GM12878 (cell line): ENCODE results near the gene GFM2. TPM values are rescaled to one million over a fixed set of nuclear protein-coding genes. Genes with fewer than 3 reads are reported as not detected.

Source experiments
- ATAC-seq: fragments of 200-7000 bp; cut with Tn5 transposase; 3 replicates; pipeline ENCODE4 v1.9.1; 2020; ENCODE audit warnings: mild to moderate bottlenecking, moderate library complexity
- BruUV-seq: library from RNA; stranded (reverse); fragments of 400-500 nt; replicated peaks from 2 replicates; lab custom pipeline; 2021; lab: Mats Ljungman, UMichigan
- CTCF ChIA-PET: fragments of 300-600 bp; sonication (Branson Sonifier 250); formaldehyde crosslinking; extraction: SDS; loops from one replicate; lab custom pipeline; 2021; ENCODE audit warnings: inconsistent platforms; lab: Yijun Ruan, JAX
- POLR2A ChIA-PET: fragments of 350-600 bp; formaldehyde crosslinking; extraction: SDS; loops from one replicate; lab custom pipeline; 2021; ENCODE audit warnings: inconsistent platforms; lab: Charles Lee
- RAD21 ChIA-PET: fragments of 300-600 bp; sonication (Branson Sonifier 250); formaldehyde crosslinking; loops from one replicate; lab custom pipeline; 2023; ENCODE audit warnings: antibody characterized with exemption; ENCODE audit not compliant: unreplicated experiment; lab: Charles Lee
- SMC1A ChIA-PET: fragments of 300-600 bp; sonication (Branson Sonifier 250); formaldehyde crosslinking; loops from one replicate; lab custom pipeline; 2023; ENCODE audit not compliant: unreplicated experiment, uncharacterized antibody; lab: Charles Lee
- DNase-seq: peaks from one replicate; pipeline ENCODE4 v3.0.0-alpha.2; 2011; ENCODE audit warnings: low read depth, low spot score
- FAIRE-seq: peaks from 3 replicates; lab custom pipeline; 2011; peaks lifted over from hg19 to GRCh38; lab: Jason Lieb, UNC
- H2AFZ ChIP-seq: 2 replicates; pipeline ENCODE4 v1.6.0; 2011; ENCODE audit warnings: low read depth, low read length, control low read depth; ENCODE audit not compliant: control insufficient read depth
- H3K27ac ChIP-seq: 2 replicates; pipeline ENCODE4 v1.5.1; 2011; ENCODE audit warnings: control low read depth; ENCODE audit not compliant: control insufficient read depth, insufficient read depth
- H3K27me3 ChIP-seq, 2 experiments: replicated peaks in 1 of 2; 2 replicates each; pipeline versions ENCODE4 v1.6.0 to v1.6.1; 2011; ENCODE audit warnings: low read length in 1 of 2; ENCODE audit not compliant: control insufficient read depth in 2 of 2, insufficient read depth in 2 of 2
- H3K36me3 ChIP-seq, 2 experiments: 2 replicates each; pipeline ENCODE4 v1.5.1; 2011; ENCODE audit warnings: low read length in 1 of 2; ENCODE audit not compliant: control insufficient read depth in 2 of 2, insufficient read depth in 2 of 2
- H3K4me1 ChIP-seq: 2 replicates; pipeline ENCODE4 v1.6.1; 2011; ENCODE audit warnings: mild to moderate bottlenecking, low read length, moderate library complexity, mixed read lengths; ENCODE audit not compliant: control insufficient read depth, insufficient read depth
- H3K4me2 ChIP-seq: 2 replicates; pipeline ENCODE4 v1.6.0; 2011; ENCODE audit warnings: control low read depth; ENCODE audit not compliant: control insufficient read depth, insufficient read depth
- H3K4me3 ChIP-seq: fragments of 200-600 bp; sonication (generic); 2 replicates; pipeline ENCODE4 v1.5.1; 2016
- H3K79me2 ChIP-seq: 2 replicates; pipeline ENCODE4 v1.6.0; 2011; ENCODE audit warnings: low read length; ENCODE audit not compliant: control insufficient read depth, insufficient read depth
- H3K9ac ChIP-seq: 2 replicates; pipeline ENCODE4 v1.8.0; 2011; ENCODE audit warnings: low read length, control low read depth, mixed read lengths; ENCODE audit not compliant: control insufficient read depth, insufficient read depth
- H3K9me3 ChIP-seq: replicated peaks from 3 replicates; pipeline ENCODE4 v1.5.1; 2011; ENCODE audit warnings: mild to moderate bottlenecking, low read length; ENCODE audit not compliant: control insufficient read depth, insufficient read depth
- H4K20me1 ChIP-seq: 2 replicates; pipeline ENCODE4 v1.6.0; 2011; ENCODE audit not compliant: control insufficient read depth, insufficient read depth
- ASH2L ChIP-seq: fragments of 300-600, 200-600 bp; sonication (generic); IDR thresholded peaks from 2 replicates; pipeline ENCODE4 v1.6.1; 2017; ENCODE audit warnings: low read depth, mild to moderate bottlenecking, borderline replicate concordance
- DPF2 ChIP-seq: fragments of 450-650 bp; IDR thresholded peaks from 2 replicates; pipeline ENCODE4 v1.6.1; 2017; ENCODE audit warnings: mild to moderate bottlenecking
- HDAC2 ChIP-seq: fragments of 200-600 bp; sonication (generic); IDR thresholded peaks from 2 replicates; pipeline ENCODE4 v1.6.1; 2017
- KAT2A ChIP-seq: conservative IDR thresholded peaks from 2 replicates; pipeline ENCODE4 v1.6.1; 2011; ENCODE audit warnings: low read depth, low read length; ENCODE audit not compliant: control insufficient read depth
- MEF2B ChIP-seq: fragments of 450-650 bp; IDR thresholded peaks from 2 replicates; pipeline ENCODE4 v1.6.1; 2018; ENCODE audit warnings: mild to moderate bottlenecking, moderate library complexity; ENCODE audit not compliant: partially characterized antibody, poor library complexity, severe bottlenecking
- MYC ChIP-seq: IDR thresholded peaks from 2 replicates; pipeline ENCODE4 v1.6.1; 2011; ENCODE audit warnings: mild to moderate bottlenecking, low read length, moderate library complexity, inconsistent platforms; ENCODE audit not compliant: insufficient read depth, insufficient replicate concordance, insufficient read length, severe bottlenecking
- NBN ChIP-seq: fragments of 450-650 bp; IDR thresholded peaks from 2 replicates; pipeline ENCODE4 v1.6.1; 2016
- ZNF217 ChIP-seq: fragments of 450-650 bp; IDR thresholded peaks from 2 replicates; pipeline ENCODE4 v1.6.1; 2017; ENCODE audit warnings: antibody characterized with exemption, mild to moderate bottlenecking
- WGBS: methylation state at CpG from one replicate; pipeline ENCODE4 v1.1.6; 2016; ENCODE audit warnings: low lambda C conversion rate; ENCODE audit not compliant: insufficient replicate concordance, insufficient coverage; ENCODE audit errors: missing lambda C conversion rate; 5-methylcytosine and 5-hydroxymethylcytosine counted together
- in situ Hi-C: fragments of 300-500 bp; cut with MboI; formaldehyde crosslinking; loops from 9 replicates; pipeline ENCODE4 v1.14.3; 2018; ENCODE audit warnings: mixed read lengths
- intact Hi-C: fragments of 100-400 bp; cut with micrococcal nuclease; formaldehyde crosslinking; loops from one replicate; pipeline ENCODE4 v1.14.2; 2022; ENCODE audit not compliant: unreplicated experiment
- polyA plus RNA-seq, 11 experiments: library from polyadenylated mRNA; depleted of rRNA in 4 of 11; unstranded in 6 of 11; stranded (reverse) in 5 of 11; fragments of >200 nt; fragmentation: Nextera tagmentation in 4 of 11; fragmentation: Illumina TruSeq in 1 of 11; extraction: Ambion mirVana in 4 of 11; extraction: Trizol in 1 of 11; gene quantifications; 1 replicate in 1 of 11; 2 replicates in 10 of 11; pipeline versions ENCODE4 v1.2.1 to v1.2.3, GENCODE V29; 2011 to 2016; ENCODE audit warnings: inconsistent platforms in 2 of 11, missing spikeins in 2 of 11, low read depth in 1 of 11
- total RNA-seq, 4 experiments: library from RNA; depleted of rRNA in 3 of 4; stranded (reverse); fragments of >200 nt in 3 of 4; fragmentation: Illumina TruSeq in 1 of 4; extraction: Trizol in 1 of 4; gene quantifications; 2 replicates each; pipeline versions ENCODE4 v1.2.1 to v1.2.3, GENCODE V29; 2013 to 2021
- TF ChIP-seq, protein P1 (sequence below): IDR thresholded peaks from 2 replicates; pipeline ENCODE4 v1.6.1; 2011; ENCODE audit warnings: mild to moderate bottlenecking, low read depth, low read length, moderate library complexity; ENCODE audit not compliant: insufficient replicate concordance
- TF ChIP-seq, protein P2 (sequence below): IDR thresholded peaks from 2 replicates; pipeline ENCODE4 v1.6.1; 2012; ENCODE audit warnings: low read depth, low read length, improper control_type of control experiment
- TF ChIP-seq, protein P3 (sequence below): fragments of 450-650 bp; IDR thresholded peaks from 2 replicates; pipeline ENCODE4 v1.6.1; 2017; ENCODE audit warnings: borderline replicate concordance
- TF ChIP-seq, protein P4 (sequence below): IDR thresholded peaks from 2 replicates; pipeline ENCODE4 v1.6.1; 2012; ENCODE audit warnings: improper control_type of control experiment, low read depth, low read length; ENCODE audit not compliant: insufficient replicate concordance

GFM2 gene
- total and polyA plus RNA-seq, 10 of the 15 experiments (the other 5 are each of a cell fraction or from before 2014, with no cell fraction given), result 19.9 to 51.3 (median 32.7) TPM

DNA sequence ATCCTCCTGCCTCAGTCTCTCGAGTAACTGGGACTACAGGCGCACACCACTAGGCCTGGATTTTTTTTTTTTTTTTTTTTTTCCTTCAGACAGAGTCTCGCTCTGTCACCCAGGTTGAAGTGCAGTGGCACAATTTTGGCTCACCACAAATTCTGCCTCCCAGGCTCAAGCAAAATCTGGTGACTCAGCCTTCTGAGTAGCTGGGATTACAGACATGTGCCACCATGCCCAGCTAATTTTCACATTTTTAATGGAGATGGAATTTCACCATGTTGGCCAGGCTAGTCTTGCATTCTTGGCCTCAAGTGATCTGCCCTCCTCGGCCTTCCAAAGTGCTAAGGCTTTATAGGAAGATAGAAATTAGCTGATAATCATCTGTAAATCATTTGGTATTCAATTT is 44.0 kb upstream of the GFM2 start:
- SMC1A ChIA-PET, result no interaction called here
- H3K27me3 ChIP-seq, result no peaks in the 10 kb centered on the region
- BruUV-seq, result no TSS peak
- POLR2A ChIA-PET, result interaction anchor here (0.7 kb wide), 1 partner anchor 700 kb away, joined by 4 read pairs; the partner anchor contains the start of gene CERT1
- in situ Hi-C loops, result no loop called here
- ATAC-seq (no peak), FAIRE-seq (no peak), DNase-seq (no peak)
- H3K27ac ChIP-seq, result no peak overlapping the region
- RAD21 ChIA-PET, result no interaction called here
- intact Hi-C loops, result no loop called here
- no peaks in the 10 kb centered on the region for H3K9me3 ChIP-seq
- TF ChIP-seq ZNF217, result no peak
- TF ChIP-seq KAT2A, result no peak
- no peak for TF ChIP-seq MYC
- TF ChIP-seq, protein P1, sequence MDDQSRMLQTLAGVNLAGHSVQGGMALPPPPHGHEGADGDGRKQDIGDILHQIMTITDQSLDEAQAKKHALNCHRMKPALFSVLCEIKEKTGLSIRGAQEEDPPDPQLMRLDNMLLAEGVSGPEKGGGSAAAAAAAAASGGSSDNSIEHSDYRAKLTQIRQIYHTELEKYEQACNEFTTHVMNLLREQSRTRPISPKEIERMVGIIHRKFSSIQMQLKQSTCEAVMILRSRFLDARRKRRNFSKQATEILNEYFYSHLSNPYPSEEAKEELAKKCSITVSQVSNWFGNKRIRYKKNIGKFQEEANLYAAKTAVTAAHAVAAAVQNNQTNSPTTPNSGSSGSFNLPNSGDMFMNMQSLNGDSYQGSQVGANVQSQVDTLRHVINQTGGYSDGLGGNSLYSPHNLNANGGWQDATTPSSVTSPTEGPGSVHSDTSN, result no peak
- TF ChIP-seq, protein P2, sequence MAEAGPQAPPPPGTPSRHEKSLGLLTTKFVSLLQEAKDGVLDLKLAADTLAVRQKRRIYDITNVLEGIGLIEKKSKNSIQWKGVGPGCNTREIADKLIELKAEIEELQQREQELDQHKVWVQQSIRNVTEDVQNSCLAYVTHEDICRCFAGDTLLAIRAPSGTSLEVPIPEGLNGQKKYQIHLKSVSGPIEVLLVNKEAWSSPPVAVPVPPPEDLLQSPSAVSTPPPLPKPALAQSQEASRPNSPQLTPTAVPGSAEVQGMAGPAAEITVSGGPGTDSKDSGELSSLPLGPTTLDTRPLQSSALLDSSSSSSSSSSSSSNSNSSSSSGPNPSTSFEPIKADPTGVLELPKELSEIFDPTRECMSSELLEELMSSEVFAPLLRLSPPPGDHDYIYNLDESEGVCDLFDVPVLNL, result no peak
- TF ChIP-seq, protein P3, sequence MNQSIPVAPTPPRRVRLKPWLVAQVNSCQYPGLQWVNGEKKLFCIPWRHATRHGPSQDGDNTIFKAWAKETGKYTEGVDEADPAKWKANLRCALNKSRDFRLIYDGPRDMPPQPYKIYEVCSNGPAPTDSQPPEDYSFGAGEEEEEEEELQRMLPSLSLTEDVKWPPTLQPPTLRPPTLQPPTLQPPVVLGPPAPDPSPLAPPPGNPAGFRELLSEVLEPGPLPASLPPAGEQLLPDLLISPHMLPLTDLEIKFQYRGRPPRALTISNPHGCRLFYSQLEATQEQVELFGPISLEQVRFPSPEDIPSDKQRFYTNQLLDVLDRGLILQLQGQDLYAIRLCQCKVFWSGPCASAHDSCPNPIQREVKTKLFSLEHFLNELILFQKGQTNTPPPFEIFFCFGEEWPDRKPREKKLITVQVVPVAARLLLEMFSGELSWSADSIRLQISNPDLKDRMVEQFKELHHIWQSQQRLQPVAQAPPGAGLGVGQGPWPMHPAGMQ, result no peak
- TF ChIP-seq, protein P4, sequence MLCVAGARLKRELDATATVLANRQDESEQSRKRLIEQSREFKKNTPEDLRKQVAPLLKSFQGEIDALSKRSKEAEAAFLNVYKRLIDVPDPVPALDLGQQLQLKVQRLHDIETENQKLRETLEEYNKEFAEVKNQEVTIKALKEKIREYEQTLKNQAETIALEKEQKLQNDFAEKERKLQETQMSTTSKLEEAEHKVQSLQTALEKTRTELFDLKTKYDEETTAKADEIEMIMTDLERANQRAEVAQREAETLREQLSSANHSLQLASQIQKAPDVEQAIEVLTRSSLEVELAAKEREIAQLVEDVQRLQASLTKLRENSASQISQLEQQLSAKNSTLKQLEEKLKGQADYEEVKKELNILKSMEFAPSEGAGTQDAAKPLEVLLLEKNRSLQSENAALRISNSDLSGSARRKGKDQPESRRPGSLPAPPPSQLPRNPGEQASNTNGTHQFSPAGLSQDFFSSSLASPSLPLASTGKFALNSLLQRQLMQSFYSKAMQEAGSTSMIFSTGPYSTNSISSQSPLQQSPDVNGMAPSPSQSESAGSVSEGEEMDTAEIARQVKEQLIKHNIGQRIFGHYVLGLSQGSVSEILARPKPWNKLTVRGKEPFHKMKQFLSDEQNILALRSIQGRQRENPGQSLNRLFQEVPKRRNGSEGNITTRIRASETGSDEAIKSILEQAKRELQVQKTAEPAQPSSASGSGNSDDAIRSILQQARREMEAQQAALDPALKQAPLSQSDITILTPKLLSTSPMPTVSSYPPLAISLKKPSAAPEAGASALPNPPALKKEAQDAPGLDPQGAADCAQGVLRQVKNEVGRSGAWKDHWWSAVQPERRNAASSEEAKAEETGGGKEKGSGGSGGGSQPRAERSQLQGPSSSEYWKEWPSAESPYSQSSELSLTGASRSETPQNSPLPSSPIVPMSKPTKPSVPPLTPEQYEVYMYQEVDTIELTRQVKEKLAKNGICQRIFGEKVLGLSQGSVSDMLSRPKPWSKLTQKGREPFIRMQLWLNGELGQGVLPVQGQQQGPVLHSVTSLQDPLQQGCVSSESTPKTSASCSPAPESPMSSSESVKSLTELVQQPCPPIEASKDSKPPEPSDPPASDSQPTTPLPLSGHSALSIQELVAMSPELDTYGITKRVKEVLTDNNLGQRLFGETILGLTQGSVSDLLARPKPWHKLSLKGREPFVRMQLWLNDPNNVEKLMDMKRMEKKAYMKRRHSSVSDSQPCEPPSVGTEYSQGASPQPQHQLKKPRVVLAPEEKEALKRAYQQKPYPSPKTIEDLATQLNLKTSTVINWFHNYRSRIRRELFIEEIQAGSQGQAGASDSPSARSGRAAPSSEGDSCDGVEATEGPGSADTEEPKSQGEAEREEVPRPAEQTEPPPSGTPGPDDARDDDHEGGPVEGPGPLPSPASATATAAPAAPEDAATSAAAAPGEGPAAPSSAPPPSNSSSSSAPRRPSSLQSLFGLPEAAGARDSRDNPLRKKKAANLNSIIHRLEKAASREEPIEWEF, result no peak
- TF ChIP-seq HDAC2, result no peak
- TF ChIP-seq ASH2L, result no peak
- TF ChIP-seq MEF2B, result no peak
- TF ChIP-seq NBN, result no peak
- no peak for TF ChIP-seq DPF2
- no peak overlapping the region for H3K4me2 ChIP-seq
- H3K79me2 ChIP-seq, result no peaks in the 10 kb centered on the region
- H3K36me3 ChIP-seq, result no peaks in the 10 kb centered on the region
- no peak overlapping the region for H3K9ac ChIP-seq
- no peak overlapping the region for H2AFZ ChIP-seq
- H3K4me3 ChIP-seq, result no peak overlapping the region
- CTCF ChIA-PET, result no interaction called here
- H4K20me1 ChIP-seq, result no peaks in the 10 kb centered on the region
- 35% methylated on average over 3 of the region's 4 CpGs for WGBS
- H3K4me1 ChIP-seq, result no peaks in the 10 kb centered on the region
